WERI-Rb-1 (cell line): ENCODE measurements around the gene SNAP25.

Experiments used
- DNase-seq: peaks from one replicate; pipeline ENCODE4 v3.0.0-alpha.2; 2020
- H3K27ac ChIP-seq: fragments of 250-450 bp; sonication (Bioruptor Pico); 2 replicates; pipeline ENCODE4 v1.5.1; 2020; ENCODE audit warnings: mild to moderate bottlenecking, moderate library complexity
- H3K27me3 ChIP-seq: fragments of 250-450 bp; sonication (Bioruptor Pico); 2 replicates; pipeline ENCODE4 v1.5.1; 2021; ENCODE audit warnings: mild to moderate bottlenecking, low read depth, moderate library complexity; ENCODE audit not compliant: insufficient read depth, severe bottlenecking
- H3K36me3 ChIP-seq: fragments of 250-450 bp; sonication (Bioruptor Pico); 2 replicates; pipeline ENCODE4 v1.5.1; 2020; ENCODE audit warnings: mild to moderate bottlenecking, moderate library complexity
- H3K4me3 ChIP-seq: 2 replicates; pipeline ENCODE4 v1.5.1; 2011; ENCODE audit warnings: low read depth, mild to moderate bottlenecking, control low read depth, low read length
- H3K9me3 ChIP-seq: fragments of 250-450 bp; sonication (Bioruptor Pico); 2 replicates; pipeline ENCODE4 v1.5.1; 2021; ENCODE audit warnings: mild to moderate bottlenecking, moderate library complexity; ENCODE audit not compliant: severe bottlenecking
- CTCF ChIP-seq: IDR thresholded peaks from 2 replicates; pipeline ENCODE4 v1.5.1; 2011; ENCODE audit warnings: low read depth, mild to moderate bottlenecking, control low read depth, inconsistent platforms, low read length

Gene SNAP25

GRCh38 chr20:10242166-10242565, 23.5 kb downstream of the SNAP25 start:
- Histone ChIP-seq H3K4me3 (no peak overlapping the region), H3K27ac (no peak overlapping the region), H3K36me3 (peaks cover 5% of the 10 kb centered on the region), H3K27me3 (no peaks in the 10 kb centered on the region), H3K9me3 (no peaks in the 10 kb centered on the region)
- TF ChIP-seq CTCF = no peak
- no peak for DNase-seq

- Histone ChIP-seq H3K9me3 (no peaks in the 10 kb centered on the region), H3K36me3 (peaks cover 5% of the 10 kb centered on the region), H3K4me3 (no peak overlapping the region), H3K27me3 (no peaks in the 10 kb centered on the region), H3K27ac (no peak overlapping the region)
- DNase-seq = no peak
- TF ChIP-seq CTCF = no peak
These were observed 28.8 kb downstream of the SNAP25 start for GRCh38 chr20:10247440-10247839.

GRCh38 chr20:10249048-10249770, 30.6 kb downstream of the SNAP25 start:
- no peak for DNase-seq
- Histone ChIP-seq H3K9me3 (no peaks in the 10 kb centered on the region), H3K4me3 (no peak overlapping the region), H3K36me3 (peaks cover 5% of the 10 kb centered on the region), H3K27me3 (no peaks in the 10 kb centered on the region), H3K27ac (no peak overlapping the region)
- TF ChIP-seq CTCF = no peak

GRCh38 chr20:10249822-10250221, 31.2 kb downstream of the SNAP25 start:
- no peaks in the 10 kb centered on the region for H3K27me3 ChIP-seq
- H3K4me3 ChIP-seq = no peak overlapping the region
- TF ChIP-seq CTCF = no peak
- no peak overlapping the region for H3K27ac ChIP-seq
- H3K9me3 ChIP-seq = no peaks in the 10 kb centered on the region
- peaks cover 5% of the 10 kb centered on the region for H3K36me3 ChIP-seq
- DNase-seq = no peak

GRCh38 chr20:10250902-10251301, 32.3 kb downstream of the SNAP25 start:
- no peak for TF ChIP-seq CTCF
- no peaks in the 10 kb centered on the region for H3K27me3 ChIP-seq
- DNase-seq = no peak
- H3K36me3 ChIP-seq = no peaks in the 10 kb centered on the region
- no peak overlapping the region for H3K4me3 ChIP-seq
- no peaks in the 10 kb centered on the region for H3K9me3 ChIP-seq
- no peak overlapping the region for H3K27ac ChIP-seq

- no peaks in the 10 kb centered on the region for H3K36me3 ChIP-seq
- H3K27ac ChIP-seq = no peak overlapping the region
- no peak overlapping the region for H3K4me3 ChIP-seq
- DNase-seq = peak; percentile 21
- no peaks in the 10 kb centered on the region for H3K27me3 ChIP-seq
- no peak for TF ChIP-seq CTCF
- no peaks in the 10 kb centered on the region for H3K9me3 ChIP-seq
These were observed 35.1 kb downstream of the SNAP25 start for GRCh38 chr20:10253780-10254179.
